Tibial nerve (tissue), 4 donors: Measurements from ENCODE around the gene UPK3A. TPM values are rescaled to one million over a fixed set of nuclear protein-coding genes. Genes with fewer than 3 reads are reported as not detected.
"Not testable (repeated sequence)": the region's sequence is repeated elsewhere in the genome, so short reads cannot be mapped to it uniquely, and the experiment has no call there.

Source experiments
- DNase-seq, 2 donors: peaks; one replicate each; pipeline ENCODE4 v3.0.0-alpha.2; 2019; ENCODE audit warnings: low spot score in 2 of 2
- H3K27ac ChIP-seq, 4 donors: fragments of 200-600 bp; sonication (generic) in 3 of 4; one replicate each; pipeline ENCODE4 v1.5.1; 2017 to 2019; ENCODE audit warnings: mild to moderate bottlenecking in 1 of 4
- H3K27me3 ChIP-seq, 2 donors: fragments of 200-600 bp; sonication (generic) in 1 of 2; one replicate each; pipeline versions ENCODE4 v1.5.1 to v1.6.0; 2017 to 2019
- H3K36me3 ChIP-seq, 3 donors: fragments of 200-600 bp; sonication (generic); one replicate each; pipeline ENCODE4 v1.5.1; 2018 to 2019
- H3K4me1 ChIP-seq, 4 donors: fragments of 200-600 bp; sonication (generic) in 3 of 4; one replicate each; pipeline ENCODE4 v1.5.1; 2017 to 2019
- H3K4me3 ChIP-seq, 4 donors: fragments of 200-600 bp; sonication (generic) in 3 of 4; one replicate each; pipeline ENCODE4 v1.5.1; 2017 to 2019; ENCODE audit warnings: mild to moderate bottlenecking in 1 of 4, moderate library complexity in 1 of 4
- H3K9me3 ChIP-seq, 4 donors: fragments of 200-600 bp; sonication (generic) in 3 of 4; one replicate each; pipeline ENCODE4 v1.5.1; 2017 to 2019
- CTCF ChIP-seq, 5 experiments: fragments of 200-600 bp in 3 of 5; fragments of 450-650 bp in 2 of 5; sonication (generic) in 3 of 5; IDR thresholded peaks; one replicate each; pipeline ENCODE4 v1.5.1; 2016 to 2019; ENCODE audit warnings: antibody characterized with exemption in 5 of 5, mild to moderate bottlenecking in 3 of 5, moderate library complexity in 2 of 5
- EP300 ChIP-seq, 2 donors: sonication (generic); formaldehyde crosslinking; IDR thresholded peaks; one replicate each; pipeline ENCODE4 v1.6.1; 2017; ENCODE audit warnings: antibody characterized with exemption in 2 of 2, mild to moderate bottlenecking in 1 of 2
- POLR2A ChIP-seq, 2 donors: fragments of 450-650 bp; IDR thresholded peaks; one replicate each; pipeline ENCODE4 v1.6.1; 2017; ENCODE audit warnings: antibody characterized with exemption in 2 of 2, mild to moderate bottlenecking in 2 of 2, moderate library complexity in 2 of 2
- WGBS, 2 donors: methylation state at CpG; one replicate each; pipeline ENCODE4 v1.1.5; 2018; 5-methylcytosine and 5-hydroxymethylcytosine counted together
- total RNA-seq, 4 donors: library from RNA; depleted of rRNA; stranded (reverse); fragments of >200 nt; gene quantifications; one replicate each; pipeline ENCODE4 v1.1.0, GENCODE V29; 2016

UPK3A gene
- total RNA-seq, 4 donors from 2014 or later = not detected

DNA sequence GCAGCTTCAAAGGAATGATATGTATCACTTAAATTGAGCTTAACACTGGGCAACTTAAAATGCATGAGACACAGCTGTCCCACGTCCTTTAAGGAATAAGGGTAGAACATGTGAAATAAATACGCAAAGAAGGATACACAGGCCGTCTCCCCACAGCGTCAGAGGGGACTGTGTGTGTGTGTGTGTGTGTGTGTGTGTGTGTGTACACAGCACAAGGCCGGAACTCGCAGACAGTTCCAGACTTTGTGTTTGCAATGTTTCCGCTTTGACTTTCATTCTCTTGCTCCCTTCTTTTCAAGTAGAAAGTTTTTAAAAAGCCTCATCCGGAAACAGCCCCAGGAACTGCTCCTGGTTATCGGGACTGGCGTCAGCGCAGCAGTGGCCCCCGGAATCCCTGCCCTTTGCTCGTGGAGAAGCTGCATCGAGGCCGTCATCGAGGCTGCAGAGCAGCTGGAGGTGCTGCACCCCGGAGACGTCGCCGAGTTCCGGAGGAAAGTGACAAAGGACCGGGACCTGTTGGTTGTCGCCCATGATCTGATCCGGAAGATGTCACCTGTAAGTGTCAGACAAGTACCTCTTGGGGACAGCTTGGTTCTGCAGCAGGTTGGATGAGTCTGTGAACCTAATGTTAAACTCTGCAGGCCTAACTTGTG is 38.2 kb downstream of the UPK3A start:
- no peak for DNase-seq
- H3K27ac ChIP-seq = no peak overlapping the region
- H3K36me3 ChIP-seq = peaks cover 3 to 52% (median 9%) of the 10 kb centered on the region in 3 donors
- H3K9me3 ChIP-seq = no peaks in the 10 kb centered on the region
- 92 to 94% methylated on average over 24 of the region's 24 CpGs for WGBS, 2 donors
- peaks cover 0 to 26% (median 13%) of the 10 kb centered on the region in 4 donors for H3K4me1 ChIP-seq
- no peaks in the 10 kb centered on the region for H3K27me3 ChIP-seq
- H3K4me3 ChIP-seq = no peak overlapping the region
- TF ChIP-seq POLR2A (IDR thresholded peaks at IDR 0.05) (no peak), CTCF (IDR thresholded peaks at IDR 0.05) (no peak), EP300 (IDR thresholded peaks at IDR 0.05) (no peak)

GRCh38 chr22:45323695-45324094 is 38.9 kb downstream of the UPK3A start:
- peaks cover 3 to 58% (median 9%) of the 10 kb centered on the region in 3 donors for H3K36me3 ChIP-seq
- WGBS, 2 donors = 80 to 85% methylated on average over 7 of the region's 7 CpGs
- DNase-seq = no peak

GRCh38 chr22:45324311-45324711 is 39.6 kb downstream of the UPK3A start:
- H3K9me3 ChIP-seq = no peaks in the 10 kb centered on the region
- no peak for TF ChIP-seq CTCF (IDR thresholded peaks at IDR 0.05)
- TF ChIP-seq EP300 (IDR thresholded peaks at IDR 0.05) = no peak
- TF ChIP-seq POLR2A (IDR thresholded peaks at IDR 0.05) = no peak
- H3K27ac ChIP-seq = no peak overlapping the region
- peaks cover 0 to 20% (median 5%) of the 10 kb centered on the region in 4 donors for H3K4me1 ChIP-seq
- no peaks in the 10 kb centered on the region for H3K27me3 ChIP-seq
- peaks cover 3 to 64% (median 9%) of the 10 kb centered on the region in 3 donors for H3K36me3 ChIP-seq
- 92 to 94% methylated on average over 12 of the region's 12 CpGs for WGBS, 2 donors
- H3K4me3 ChIP-seq = no peak overlapping the region
- no peak for DNase-seq

More at GRCh38 chr22:45323695-45324094, 38.9 kb downstream of the UPK3A start:
- Histone ChIP-seq H3K27ac (no peak overlapping the region), H3K27me3 (no peaks in the 10 kb centered on the region), H3K4me1 (peaks cover 0 to 20% (median 7%) of the 10 kb centered on the region in 4 donors), H3K9me3 (no peaks in the 10 kb centered on the region), H3K4me3 (no peak overlapping the region)
- no peak for TF ChIP-seq POLR2A (IDR thresholded peaks at IDR 0.05)
- no peak for TF ChIP-seq EP300 (IDR thresholded peaks at IDR 0.05)
- no peak for TF ChIP-seq CTCF (IDR thresholded peaks at IDR 0.05)

GRCh38 chr22:45328261-45328660 is 43.5 kb downstream of the UPK3A start:
- not testable (repeated sequence) for H3K4me3 ChIP-seq, H3K9me3 ChIP-seq, H3K27me3 ChIP-seq, DNase-seq, H3K27ac ChIP-seq
- Histone ChIP-seq H3K36me3 (peaks cover 3 to 89% (median 9%) of the 10 kb centered on the region in 3 donors), H3K4me1 (peaks cover 0 to 10% (median 0%) of the 10 kb centered on the region in 4 donors)
- 84 to 86% methylated on average over 6 to 7 of the region's 8 CpGs for WGBS, 2 donors

DNA sequence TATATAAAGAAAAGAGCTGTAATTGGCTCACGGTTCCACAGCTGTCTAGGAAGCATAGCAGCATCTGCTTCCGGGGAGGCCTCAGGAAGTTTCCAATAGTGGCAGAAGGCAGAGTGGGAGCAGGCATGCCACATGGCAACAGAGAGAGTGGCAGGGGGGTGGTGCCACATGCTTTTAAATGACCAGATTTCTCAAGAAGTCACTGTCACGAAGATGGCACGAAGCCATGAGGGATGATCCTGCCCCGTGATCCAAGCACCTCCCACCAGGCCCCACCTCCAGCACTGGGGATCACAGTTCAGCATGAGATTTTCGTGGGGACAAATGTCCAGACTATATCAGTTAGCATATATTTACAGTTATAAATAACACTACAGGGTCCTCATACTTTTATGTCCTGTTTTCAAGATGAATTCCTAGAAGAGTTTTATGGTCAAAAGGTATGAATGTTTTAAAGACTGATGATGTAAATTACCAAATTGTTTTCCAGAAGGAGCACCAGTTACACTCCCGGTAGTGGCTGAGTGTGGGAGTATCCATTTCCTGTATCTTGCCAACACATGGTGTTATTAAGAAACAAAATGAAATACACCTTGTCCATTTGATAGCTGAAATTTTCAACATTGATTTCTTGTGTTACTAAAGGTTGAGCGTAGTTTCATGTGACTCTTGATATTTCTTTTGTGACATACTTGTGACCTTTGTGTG is 44.2 kb downstream of the UPK3A start:
- TF ChIP-seq EP300 (IDR thresholded peaks at IDR 0.05) = no peak
- no peak for TF ChIP-seq CTCF (IDR thresholded peaks at IDR 0.05)
- TF ChIP-seq POLR2A (IDR thresholded peaks at IDR 0.05) = no peak
- DNase-seq = no peak
- no peaks in the 10 kb centered on the region for H3K9me3 ChIP-seq
- H3K4me1 ChIP-seq = peaks cover 0 to 10% (median 0%) of the 10 kb centered on the region in 4 donors
- H3K4me3 ChIP-seq = no peak overlapping the region
- 53 to 59% methylated on average over 8 of the region's 8 CpGs for WGBS, 2 donors
- no peak overlapping the region for H3K27ac ChIP-seq
- peaks cover 3 to 87% (median 9%) of the 10 kb centered on the region in 3 donors for H3K36me3 ChIP-seq
- no peaks in the 10 kb centered on the region for H3K27me3 ChIP-seq
